SU-DHL-6 (cell line): Measurements from ENCODE around the gene PIGL.

Experiments used
- CTCF ChIP-seq: fragments of 200-600 bp; sonication (generic); IDR thresholded peaks from one replicate; pipeline ENCODE4 v1.5.1; 2017; ENCODE audit warnings: antibody characterized with exemption, mild to moderate bottlenecking, low read length, moderate library complexity; ENCODE audit not compliant: insufficient read depth, poor library complexity, severe bottlenecking
- EZH2phosphoT487 ChIP-seq: fragments of 200-600 bp; sonication (generic), shearing (Covaris generic); conservative IDR thresholded peaks from 2 replicates; pipeline ENCODE4 v1.6.1; 2018; ENCODE audit warnings: mild to moderate bottlenecking, antibody characterized with exemption, low read length, moderate library complexity, mixed read lengths

- no peak for TF ChIP-seq CTCF
- no peak for TF ChIP-seq EZH2phosphoT487
These were observed 157.3 kb downstream of the PIGL start for GRCh38 chr17:16374146-16374938.
